ENCODE results near the gene SLC16A7.

- TF ChIP-seq POLR2A (IDR thresholded peaks at IDR 0.05) (no peak), CTCF (IDR thresholded peaks at IDR 0.05) (no peak)
These were observed 216.9 kb downstream of the SLC16A7 start for GRCh38 chr12:59812716-59813115.
